HG02973 (cell line): Measurements from ENCODE around the gene LMCD1.

ENCODE experiments used
- ATAC-seq: cut with Tn5 transposase; IDR thresholded peaks from one replicate; pipeline ENCODE4 v1.9.1; 2021; ENCODE audit warnings: moderate library complexity; ENCODE audit not compliant: unreplicated experiment

LMCD1 gene

DNA sequence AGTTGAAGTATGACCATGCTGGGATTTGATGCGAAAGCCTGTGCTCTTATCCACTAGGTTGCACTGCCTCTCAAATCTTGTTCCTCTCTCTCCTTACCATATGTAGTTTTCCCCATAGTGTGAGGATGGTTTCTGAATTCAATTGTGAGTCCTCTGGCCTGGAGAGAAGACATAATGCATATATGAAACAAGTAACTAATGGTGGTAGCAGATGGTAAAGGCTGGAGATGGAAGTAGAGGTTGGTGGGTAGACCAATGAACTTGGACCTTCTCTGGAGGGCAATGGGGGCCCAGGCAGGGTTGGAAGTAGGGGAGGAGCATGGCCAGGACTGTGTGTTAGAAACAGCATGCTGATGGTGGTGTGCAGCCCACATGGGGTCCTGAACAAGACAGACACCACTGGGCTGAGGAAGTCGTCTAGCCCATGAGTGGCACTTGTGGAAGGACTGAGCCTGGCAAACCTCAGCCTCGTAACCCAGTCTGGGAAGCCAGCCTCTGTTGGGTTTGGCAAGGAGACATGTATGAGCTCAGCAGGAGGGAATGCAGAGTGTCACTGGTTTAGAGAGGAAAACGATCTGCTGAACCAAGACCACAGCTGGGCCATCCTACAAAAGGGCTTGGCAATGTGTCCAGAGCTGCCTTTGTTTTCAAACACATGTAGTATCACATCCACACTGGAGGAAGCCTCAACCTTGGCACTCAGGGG lies 18.5 kb upstream of the LMCD1 start:
- no peak for ATAC-seq

DNA sequence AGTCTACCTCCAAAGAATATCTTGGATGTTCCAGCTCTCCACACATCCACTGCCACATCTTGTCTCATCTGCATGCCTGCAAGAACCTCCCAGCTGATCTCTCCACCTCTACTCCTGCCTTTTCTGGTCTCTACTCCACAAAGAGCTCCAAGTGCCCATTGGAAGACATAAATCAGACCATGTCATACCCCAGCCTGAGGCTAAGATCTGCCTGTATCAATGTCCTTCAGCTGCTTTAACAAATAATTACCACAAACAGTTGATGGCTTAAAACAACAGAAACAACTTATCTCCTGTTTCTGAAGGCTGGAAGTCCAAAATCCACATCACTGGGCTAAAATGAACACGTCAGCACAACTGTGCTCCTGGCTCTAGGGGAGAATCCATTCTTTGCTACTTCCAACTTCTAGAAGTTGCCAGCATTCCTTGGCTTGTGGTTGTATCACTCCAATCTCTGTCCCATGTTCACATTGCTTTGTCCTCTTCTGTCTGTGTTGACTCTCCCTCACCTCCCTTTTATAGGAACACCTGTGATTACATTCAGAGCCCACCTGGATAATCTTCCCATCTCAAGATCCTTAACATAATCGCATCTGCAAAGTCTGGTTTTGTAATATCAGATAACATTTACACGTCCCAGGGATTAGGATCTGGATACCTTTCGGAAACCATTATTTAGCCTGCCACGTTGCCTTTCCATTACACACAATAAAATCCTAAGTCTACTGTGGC lies 17.0 kb upstream of the LMCD1 start:
- ATAC-seq: no peak

DNA sequence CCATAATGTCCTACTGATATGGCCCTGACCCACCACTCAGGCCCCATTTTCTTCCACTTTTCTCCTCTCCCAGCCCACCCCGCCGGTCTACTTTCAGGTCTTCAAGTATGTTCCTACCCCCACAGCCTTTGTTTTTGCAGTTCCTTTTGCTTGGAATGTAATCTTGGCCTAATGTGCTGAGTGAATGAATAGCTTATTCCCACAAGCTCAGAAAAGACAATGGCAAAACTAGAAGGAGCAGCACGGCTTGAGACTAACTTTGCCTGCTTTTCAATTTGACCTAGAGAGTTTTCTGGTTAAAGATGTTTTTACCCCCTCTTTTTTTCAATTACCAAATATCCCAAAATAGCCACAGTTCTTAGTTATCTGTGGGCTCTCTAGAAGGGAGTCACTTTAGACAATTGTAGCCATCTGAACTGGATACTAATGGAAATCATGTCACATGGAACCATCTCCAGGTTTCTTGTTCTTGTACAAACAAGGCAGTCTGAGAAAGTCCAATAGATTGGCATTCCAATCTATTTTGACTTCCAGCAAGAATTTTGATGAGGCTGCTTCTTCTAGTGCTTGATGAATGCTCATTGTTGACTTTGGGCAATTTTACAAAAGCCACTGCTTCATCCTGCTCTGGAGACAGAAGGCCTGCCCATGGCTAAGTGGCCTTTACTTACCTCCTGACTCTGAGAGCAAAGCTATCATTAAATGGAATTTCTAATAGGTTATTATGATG lies 16.3 kb upstream of the LMCD1 start:
- ATAC-seq: no peak

DNA sequence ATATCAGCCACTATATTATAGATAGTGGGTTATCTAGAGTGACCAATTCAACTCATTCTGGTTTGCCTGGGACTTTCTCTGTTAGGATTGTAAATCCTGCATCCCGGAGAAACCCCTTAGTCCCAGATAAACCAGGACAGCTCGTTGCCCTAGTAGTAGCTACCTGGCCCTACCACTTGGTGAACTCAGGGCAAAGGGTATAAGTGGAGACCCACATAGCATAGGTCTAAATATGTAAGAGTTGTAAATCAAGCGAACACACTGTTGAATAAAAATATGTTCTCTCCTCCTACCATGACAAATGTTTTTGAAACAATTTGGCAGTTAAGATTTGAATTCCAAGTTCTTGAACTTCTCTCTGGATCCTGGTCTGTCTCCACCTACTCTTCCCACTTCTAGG lies 15.7 kb upstream of the LMCD1 start:
- no peak for ATAC-seq

DNA sequence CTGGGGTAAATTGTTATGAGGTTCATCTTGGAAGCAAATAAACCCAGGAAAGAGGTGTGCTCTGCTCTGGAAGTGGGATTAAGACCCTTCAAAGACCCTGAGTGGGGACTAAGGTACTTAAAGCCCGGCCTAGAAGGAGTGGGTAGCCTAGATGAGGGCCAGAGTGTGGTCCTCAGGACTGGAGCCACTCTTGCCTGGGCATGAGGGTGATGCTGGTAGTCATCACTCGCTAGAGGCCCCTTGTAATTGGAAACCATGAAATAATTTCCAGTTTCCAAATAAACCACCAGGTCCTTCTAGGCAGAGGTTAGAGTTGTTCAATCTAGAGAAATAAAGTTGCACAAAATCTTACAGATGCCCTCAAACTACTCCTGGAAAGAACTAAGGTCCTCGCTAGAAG lies 15.2 kb upstream of the LMCD1 start:
- no peak for ATAC-seq

DNA sequence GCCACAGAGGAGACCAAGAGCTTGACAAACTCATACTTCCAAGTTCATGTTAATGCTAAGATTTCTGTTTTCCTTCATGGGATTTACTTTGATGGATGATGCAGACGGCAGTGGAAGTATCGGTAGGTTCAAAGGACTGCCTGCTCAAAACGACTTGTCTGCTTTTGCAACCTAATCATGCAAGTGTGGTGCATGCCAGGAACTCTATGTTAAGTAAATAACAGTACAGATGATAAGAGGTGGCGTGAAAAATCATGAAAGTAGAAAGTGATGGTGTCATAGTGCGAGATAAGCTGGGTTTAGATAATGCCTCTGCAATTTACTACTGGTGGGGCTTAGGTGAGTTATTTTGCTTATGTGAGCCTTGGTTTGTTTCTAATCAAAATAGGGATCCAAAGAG lies 14.7 kb upstream of the LMCD1 start:
- no peak for ATAC-seq

DNA sequence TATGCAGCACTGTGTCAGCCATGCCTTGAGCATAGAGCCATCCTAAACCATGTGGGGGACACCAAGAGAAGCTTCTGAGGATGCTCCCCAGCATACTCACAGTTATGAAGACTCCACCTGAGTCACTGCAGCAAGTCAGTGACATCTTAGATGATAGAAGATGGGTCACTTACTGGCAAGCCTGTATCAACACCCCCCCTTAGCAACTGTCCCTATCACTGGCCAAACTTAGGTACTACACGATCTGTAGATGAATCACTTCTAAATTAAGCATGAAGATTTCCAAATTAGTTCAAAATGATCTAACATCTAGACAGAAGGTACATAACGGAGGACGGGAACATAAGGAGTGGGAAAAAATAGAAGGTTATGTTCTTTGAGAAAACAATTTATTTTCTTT lies 13.2 kb upstream of the LMCD1 start:
- ATAC-seq: no peak

DNA sequence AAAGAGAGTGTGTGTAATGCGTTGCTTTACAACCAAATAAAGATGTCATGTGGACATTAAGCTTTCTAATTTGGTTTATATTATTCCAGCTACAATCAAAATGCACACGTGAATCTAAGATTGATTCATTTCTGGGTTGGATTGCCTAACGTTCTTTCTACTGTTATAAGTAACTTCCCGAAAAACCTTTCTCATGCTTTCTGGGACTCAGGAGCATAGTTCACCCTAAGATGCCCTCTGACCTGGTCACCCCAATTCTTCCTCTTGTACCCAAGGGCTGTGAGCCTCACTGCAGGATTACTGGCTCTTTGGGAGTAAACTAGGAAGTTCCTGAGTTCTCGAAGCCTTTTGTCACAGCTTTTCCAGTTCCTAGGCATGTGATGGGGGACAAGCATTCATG lies 12.7 kb upstream of the LMCD1 start:
- no peak for ATAC-seq

DNA sequence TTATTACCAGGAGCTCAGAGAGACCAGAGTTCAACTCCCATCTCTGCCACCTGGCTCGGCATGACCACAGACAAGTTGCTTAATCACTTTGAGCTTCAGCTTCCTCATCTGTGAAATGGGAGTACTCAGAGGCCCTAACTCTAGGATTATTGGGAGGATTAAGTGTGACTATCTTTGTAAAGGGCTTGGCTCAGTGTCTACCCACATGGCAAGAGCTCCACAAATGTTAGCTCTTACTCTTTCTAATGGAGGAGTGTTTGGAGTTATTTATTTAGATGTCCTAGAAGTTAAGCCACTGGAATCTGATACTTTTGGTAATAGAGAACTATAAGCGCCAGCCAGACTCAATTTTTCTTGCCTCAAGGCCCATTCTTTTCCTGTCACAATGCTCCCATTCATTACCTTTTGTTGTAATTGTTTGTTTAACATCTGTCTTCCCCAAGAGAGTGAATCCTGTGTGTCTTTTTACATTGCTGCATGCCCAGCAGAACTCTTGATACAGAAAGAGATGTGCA lies 12.3 kb upstream of the LMCD1 start:
- no peak for ATAC-seq

DNA sequence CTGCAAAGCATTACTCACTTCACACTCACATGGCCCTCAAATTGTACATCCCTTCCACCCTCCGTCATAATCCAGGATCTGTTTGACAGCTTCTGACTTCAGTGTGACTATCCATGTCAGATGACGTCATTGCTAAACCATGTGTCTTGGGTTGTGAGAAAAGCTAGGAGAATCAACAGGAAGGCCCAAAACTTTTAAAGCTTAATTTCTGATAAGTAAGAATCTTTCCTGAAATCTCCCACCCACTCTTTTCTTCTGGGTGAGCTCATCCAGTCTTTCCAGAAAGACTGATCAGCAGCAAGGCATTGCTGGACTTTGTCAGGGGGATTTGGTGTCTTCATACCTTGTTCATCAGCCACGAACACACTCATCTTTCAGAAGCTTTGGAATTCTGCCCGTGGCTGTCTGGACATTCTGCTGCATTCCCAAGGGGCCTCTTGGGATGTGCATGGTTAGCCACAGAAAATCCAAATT lies 11.5 kb upstream of the LMCD1 start:
- ATAC-seq: no peak

DNA sequence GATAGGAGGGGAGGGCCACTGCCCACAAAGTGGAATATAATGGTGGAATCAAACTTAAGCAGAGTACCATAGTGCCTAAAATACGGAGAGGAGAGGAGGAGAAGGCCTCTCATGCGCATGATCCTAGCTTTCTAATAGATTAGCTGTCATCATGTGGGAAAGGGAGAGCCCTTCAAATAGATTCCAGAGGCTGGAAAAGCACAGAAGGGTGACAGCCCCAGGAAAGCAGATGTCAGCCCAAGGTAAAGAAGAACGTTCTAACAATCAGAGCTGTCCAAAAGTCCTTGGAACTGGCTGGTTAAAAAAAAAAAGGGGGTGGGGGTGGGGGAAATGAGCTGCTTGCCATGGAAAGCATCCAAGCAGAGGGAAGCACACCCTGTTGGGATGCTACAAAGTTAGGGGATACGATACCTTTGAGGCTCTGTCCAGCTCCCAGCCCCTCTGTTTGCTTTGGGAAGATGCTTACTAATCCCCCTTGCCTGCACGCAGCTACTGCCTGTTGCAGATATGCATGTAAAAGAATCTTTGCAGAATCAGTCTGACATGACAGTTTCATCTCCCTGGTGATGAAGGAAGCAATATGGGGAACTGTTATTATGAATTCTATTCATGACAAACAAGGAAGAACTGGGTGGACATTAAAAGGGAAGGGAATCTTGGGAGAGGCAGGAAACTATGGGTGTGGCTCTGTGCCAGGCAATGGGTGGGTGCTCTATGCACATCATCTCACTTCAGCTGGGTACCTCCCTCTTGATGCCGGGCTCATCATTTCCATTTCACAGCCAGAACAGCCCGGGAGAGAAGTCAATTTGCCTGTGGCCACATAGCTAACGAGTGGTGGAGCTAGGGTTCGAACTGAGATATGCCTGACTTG lies 10.1 kb upstream of the LMCD1 start:
- ATAC-seq: no peak

DNA sequence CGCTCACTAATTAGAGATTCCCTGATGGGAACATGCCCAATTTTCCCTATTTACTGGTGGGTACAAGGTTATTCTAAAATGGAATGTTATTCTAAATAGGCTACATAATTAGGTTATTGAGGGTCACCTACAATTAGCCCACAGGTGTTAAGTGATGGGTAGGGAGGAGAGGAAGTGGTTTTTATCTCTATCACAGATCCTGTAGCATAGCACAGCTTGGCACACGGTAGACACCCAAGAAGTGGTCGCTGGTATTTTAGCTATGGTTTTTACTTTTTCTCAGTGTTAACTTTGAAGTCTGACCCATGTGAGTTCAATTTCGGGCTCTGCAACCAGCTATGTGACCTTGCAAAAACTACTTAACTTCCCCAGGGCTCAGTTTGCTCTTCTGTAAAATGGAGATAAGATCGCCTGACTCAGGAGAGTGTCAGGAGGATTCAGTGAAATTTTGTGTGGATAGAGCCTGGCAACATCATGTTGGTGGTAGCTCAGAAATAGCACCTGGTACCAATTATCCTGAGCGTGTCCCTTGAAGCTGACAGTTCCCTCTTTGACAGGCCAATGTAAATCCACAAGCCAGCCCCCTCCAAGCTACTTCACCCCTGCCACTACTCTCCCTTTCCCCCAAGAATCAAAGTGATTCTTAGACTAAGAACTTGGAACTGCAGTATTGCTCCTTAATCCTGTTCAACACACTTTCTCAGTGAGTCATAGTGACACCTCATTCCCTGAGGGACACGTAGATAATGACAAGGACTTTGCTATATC lies 8.7 kb upstream of the LMCD1 start:
- ATAC-seq: no peak

DNA sequence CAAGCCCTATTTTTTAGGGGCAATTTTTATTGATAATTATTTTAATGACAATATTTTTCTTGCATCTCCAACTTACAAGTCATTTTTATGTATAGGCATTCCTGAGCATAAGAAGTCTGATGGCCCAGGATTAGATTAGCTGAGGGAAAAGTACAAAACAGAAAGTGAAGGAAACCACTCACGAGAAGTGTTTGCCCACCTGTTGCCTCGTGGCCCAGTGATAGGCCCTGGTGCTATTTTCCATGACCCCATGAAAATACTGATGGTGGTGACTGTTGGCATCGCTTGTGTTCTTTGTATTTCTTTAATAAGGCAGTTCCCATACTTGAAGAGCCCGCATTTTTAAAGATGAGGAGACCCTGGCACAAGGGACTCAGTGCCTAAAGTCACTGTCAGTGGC lies 7.9 kb upstream of the LMCD1 start:
- no peak for ATAC-seq

DNA sequence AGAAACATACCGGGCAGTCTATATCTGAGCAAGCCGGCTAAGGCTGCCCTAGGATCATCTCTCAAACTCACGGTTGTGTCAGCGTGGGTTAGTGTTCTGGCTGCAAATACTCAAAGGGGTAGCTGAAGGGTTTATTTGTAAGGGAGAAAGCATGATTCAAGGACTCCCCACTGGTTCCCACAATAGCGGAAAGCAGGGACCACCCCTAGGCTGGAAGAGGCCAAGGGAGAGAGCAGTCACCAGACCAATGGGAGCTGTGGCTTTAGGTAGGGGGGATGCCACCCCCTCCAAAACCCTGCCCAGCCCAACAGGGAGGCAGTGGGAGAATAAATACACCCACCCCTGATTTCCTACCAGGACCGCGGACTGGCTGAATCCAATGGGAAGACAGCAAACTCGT lies 7.3 kb upstream of the LMCD1 start:
- no peak for ATAC-seq

DNA sequence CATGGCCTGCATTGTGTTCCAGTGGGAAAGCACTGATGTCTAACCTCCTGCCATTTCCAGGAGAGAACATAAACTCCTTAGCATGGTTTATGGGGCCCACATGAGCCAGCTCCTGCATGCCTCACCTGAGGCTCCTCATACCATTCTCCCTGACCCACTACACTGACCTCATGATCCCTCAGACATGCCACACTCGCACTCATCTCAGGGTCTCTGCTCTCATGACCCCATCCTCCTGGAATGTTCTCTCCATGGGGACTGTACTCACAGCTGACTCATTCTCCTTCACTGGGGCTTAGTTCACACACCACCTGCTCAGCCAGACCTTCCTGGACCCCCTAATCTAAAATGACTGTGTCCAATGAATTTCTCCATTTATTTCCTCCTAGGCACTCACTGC lies 4.0 kb upstream of the LMCD1 start:
- ATAC-seq: no peak

DNA sequence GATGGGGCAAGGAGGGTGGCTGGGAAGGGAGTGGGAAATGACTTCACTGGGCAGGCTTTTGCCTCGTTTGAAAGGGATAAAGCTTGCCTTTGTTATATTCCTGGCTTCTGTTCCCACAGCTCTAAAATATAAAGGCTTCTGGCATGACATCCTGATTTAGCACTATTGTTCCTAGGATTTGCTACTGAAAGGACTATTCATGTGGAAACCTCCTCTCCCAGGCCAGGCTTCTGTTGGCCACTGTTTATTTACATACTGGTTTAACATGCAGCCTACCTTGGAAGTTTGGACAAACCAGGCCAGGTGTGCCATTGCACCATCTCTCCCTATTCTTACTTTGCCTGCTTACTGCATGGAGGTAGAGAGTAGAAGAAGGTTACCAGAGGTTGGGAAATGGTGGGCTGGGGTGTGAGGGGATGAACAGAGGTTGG lies 2.4 kb upstream of the LMCD1 start:
- no peak for ATAC-seq

DNA sequence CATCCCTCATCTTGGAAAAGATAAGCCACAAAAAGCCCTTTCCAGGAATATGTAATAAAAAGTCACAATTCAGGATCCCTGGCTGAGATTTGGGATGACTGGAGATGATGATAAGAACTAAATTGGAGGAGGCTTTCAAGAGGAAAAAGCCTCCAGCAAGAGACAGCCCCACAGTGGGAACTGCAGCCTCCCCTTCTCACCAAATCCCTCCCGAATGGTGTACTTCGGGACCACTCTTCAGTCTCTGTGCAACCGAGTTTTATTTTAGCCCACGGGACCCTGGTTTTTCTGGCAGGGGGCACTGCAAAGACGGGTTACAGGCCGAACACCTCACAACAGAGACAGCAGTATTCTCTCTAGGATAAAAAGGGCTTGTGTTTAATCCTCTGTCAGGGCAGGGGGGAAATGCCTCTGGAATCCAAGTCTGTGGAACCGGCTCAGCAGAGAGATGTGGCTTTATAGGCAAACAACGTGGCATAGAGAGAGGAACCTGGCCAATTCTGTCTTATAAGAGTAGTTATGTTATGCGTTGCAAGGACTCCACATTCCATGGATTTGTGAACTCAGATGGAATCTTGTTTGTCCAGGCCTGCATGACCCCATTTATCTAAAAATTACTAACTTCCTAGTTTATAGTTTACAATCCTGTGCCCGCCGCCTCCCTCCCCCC lies 1.2 kb upstream of the LMCD1 start:
- no peak for ATAC-seq

DNA sequence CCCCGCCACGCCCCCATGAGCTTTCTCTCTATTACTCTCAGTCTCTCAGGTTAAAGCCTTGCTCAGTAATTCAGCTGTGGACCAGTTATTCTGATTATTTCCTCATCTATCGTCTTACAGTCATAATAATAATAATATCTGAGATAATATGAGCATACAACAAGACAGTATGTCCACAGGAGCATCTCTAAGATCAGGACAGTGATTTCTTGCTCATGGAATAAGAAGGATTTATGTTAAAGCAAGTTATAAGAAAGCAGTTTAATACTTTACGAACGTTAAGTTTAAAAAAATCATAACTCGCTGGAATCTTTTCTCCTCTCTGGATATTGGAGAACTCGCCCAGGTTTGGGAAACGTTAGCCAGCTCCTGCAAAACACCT lies 643 bp upstream of the LMCD1 start:
- no peak for ATAC-seq

DNA sequence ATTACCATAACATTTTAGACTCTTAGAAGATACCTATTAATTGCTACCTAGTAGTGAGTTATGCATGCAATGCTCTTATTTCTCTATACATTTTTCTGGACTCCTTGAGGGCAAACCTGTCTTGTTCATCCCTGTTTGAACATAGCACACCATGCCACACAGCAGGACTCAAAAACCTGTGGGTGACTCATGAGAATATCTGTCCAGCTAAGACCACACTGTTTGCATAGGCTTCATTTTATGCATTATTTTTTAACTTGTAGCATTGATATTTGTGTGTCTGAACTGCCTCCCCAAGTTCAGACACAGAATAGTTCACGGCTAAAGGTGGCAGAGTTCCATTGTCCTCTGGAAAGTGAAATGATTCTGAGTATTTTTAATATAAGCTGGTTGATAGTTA lies 1.8 kb downstream of the LMCD1 start:
- ATAC-seq: no peak
